ENCODE data around the gene ZNF217.
"Not testable (repeated sequence)": the region's sequence is repeated elsewhere in the genome, so short reads cannot be mapped to it uniquely, and the experiment has no call there.

ZNF217 gene

DNA sequence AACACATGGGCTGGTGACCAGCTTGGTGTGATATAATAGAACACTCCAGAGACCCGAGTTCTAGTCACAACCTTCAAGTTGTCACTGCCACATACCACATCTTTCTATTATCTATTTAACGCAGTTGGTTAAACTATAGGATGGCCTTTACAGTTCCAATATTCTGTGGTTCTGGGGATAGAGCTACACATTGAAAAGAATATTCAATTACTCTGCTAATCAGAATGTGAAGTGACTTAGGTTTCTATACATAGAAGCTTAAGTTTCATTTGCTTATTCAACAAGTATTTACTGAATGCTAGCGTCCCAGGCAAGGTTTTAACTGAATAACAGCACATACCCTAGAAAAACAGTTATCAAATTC is 9.1 kb downstream of the ZNF217 start:
- DNase-seq (ENCODE audit: low read depth in 1 of 2, low spot score in 1 of 2) = not testable (repeated sequence)

DNA sequence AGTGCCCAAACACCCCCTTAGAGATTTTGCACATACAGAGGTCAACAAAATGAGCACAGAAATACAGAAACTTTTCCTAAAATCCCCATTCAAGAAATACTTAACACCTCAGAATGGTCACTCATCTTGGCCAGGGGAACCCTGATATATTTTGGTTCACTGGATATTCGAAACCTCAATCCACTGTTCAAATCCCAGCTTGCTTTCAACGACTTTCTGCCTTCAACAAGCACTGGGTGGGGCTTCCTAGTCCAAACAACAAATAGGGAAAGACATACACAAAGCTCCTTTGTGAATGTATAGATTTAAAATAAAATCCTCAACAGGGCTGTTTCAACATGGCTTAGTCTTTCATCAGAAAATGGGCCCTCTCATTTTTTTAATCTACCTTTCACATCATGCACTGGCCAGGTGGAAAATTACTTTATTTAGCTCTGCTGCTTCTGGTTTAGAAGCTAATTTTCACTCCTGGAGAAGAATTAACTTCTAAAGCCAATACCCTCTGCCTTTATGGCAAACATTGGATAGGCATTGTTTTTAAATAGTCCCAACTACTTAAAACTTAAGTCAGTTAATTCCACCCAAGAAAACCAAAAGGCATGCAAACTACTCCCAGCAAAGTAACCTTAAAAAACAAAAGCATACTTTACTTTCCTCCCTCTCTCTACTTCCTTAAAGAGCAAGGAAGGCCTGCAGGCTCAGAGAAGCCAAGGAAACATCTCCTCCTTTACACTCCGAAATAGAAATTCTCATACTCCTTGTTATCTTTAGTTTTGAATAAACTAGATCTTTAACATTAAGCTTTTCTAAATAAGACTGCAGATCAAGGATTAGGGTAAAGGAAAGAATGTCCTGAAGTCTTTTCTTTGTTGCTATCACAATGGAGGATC is 9.7 kb downstream of the ZNF217 start:
- DNase-seq (ENCODE audit: low read depth in 1 of 2, low spot score in 1 of 2) = not testable (repeated sequence)

DNA sequence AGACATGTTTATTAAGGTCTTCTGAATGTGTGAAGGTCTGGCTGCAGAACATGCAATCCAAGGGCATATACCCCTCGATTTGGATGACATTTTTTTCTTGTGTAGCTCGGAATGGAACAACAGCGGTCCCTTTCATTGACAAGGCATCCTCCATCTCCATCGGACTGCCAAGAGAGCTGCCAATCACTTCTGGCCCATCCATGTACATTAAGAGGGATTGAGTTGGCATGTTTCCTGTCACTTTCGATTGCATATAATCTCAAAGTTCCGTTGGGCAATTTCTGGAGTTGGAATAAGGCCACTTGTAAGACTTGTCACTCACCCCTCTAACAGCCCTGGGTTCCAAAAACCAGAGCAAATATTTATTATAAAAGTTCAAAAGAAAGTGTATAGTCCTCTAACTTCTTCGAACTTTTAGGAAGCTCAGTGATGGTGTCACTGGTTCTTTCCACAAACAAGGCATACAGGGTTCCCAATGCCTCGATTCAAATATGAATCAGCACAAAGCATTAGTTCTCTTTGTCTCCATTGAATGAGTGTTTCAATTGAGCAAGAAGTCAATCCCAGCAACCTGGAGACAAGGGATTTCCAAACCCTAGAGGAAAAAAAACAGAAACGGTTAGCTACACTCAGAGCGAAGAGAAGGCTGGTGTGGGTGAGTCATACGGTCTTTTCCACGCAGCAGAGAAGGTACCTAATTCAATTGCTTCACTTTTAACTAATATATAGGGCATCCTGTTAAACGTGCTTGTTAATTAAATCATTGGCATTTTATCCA is 10.9 kb downstream of the ZNF217 start:
- DNase-seq (ENCODE audit: low read depth in 1 of 2, low spot score in 1 of 2) = no peak

GRCh38 chr20:53582251-53582570 is 11.4 kb downstream of the ZNF217 start:
- DNase-seq (ENCODE audit: low read depth in 1 of 2, low spot score in 1 of 2) = no peak

DNA sequence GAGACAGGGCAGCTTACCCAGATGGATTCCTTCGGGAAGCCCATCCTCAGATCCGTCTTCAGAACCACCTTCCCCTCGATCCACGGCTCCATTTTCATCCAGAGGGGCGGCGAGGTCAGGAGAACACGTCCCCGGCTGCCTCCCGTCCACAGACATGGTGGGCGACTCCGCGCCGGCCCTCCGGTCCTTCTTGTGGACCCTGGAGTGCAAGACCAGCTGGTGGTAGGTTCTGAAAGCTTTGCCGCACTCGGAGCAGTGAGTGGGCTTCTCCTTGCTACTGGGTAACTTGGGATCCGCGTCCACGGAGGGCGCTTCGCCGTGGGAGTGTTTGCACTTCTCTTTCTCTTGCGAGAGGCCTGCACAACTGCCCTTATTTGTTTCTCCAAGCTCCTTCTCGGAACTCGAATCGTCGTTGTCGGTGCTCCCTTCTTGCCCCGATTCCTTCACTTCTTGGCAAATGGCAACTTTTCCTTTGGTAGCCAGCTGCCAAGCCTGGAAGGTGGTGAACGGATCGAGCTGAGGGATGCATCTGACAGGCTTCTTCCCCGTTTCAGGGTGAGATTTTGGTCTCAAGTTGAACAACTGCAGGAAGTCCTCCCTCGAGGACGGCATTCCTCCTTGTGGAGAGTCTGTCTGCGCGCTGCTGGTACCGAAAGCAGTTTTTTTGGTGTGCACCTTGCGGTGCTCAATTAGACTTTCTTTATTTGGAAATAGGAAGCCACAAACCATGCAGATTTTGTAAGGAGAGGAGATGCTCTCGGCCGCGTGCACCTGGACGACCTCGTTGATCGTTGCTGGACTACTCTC is 12.0 kb downstream of the ZNF217 start:
- DNase-seq (ENCODE audit: low read depth in 1 of 2, low spot score in 1 of 2) = no peak

DNA sequence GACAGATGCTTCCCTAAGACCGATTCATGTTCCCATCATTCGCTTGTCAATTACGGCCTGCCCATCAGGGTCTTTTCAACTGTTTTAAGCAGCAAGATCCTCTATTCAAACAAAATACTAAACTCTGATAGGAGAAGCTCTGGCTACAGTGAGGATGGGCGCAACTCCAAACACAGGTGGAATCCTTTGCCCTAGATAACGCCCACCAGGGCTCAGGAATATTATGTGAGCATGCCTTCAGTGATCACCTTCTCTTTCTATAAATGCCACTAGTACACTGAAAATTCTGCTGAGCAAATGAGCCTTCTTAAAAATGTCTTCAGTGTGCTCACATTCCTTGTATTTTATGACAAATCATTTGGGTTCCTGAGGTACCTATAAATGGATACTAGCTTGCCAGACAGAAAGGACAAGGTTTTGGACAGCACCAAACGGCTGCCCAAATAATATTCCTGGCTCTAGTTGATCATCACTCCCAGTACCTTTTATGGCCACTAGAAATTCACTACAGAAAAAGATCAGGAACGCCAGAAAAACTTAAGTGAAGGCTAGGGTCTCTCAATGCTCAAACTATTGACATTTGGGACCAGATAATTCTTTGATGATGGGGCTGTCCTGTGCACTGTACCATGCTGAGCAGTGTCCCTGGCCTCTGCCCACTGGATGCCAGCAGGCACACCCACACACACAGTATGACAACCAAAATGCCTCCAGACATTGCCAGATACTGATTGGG is 13.1 kb downstream of the ZNF217 start:
- DNase-seq (ENCODE audit: low read depth in 1 of 2, low spot score in 1 of 2) = no peak

GRCh38 chr20:53579581-53580375 is 13.9 kb downstream of the ZNF217 start:
- no peak for DNase-seq (ENCODE audit: low read depth in 1 of 2, low spot score in 1 of 2)

GRCh38 chr20:53579266-53579580 is 14.4 kb downstream of the ZNF217 start:
- no peak for DNase-seq (ENCODE audit: low read depth in 1 of 2, low spot score in 1 of 2)

GRCh38 chr20:53578492-53579222 is 15.0 kb downstream of the ZNF217 start:
- DNase-seq (ENCODE audit: low read depth in 1 of 2, low spot score in 1 of 2) = peak in 1 of 2 donors; percentile 82

DNA sequence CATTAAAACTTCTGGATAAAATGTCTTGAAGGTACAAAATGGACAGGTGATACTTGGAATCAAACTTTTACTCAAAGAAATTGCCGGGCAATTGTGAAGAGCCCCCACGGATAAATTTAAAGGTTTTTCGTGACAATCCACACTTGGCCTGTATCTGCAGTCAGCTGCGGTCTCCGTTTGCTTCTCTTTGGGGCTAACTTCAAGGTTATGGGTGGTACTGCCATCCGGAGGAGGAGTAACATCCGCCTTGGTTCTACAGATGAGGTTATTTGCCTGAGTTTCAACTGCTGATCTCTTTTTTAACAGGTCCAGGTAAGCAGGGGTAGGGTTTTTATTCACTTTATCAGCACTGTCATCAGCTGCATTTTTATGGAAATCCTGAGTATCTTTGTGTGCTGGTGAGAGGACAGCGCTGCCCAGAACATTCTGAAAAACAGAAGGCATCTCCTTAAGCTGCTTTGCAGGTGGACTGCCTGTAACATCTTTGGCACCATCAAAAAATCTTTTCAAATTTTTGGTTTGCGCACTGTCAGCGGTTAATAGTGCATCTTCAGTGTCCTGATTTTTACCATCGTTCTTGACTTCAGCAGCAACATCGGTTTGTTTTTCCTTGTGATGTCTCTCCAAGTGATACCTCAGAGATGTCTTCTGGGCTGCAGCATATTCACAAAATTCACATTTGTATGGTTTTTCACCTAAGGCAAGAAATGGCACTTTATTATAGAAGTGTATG is 16.9 kb downstream of the ZNF217 start:
- no peak for DNase-seq (ENCODE audit: low read depth in 1 of 2, low spot score in 1 of 2)

DNA sequence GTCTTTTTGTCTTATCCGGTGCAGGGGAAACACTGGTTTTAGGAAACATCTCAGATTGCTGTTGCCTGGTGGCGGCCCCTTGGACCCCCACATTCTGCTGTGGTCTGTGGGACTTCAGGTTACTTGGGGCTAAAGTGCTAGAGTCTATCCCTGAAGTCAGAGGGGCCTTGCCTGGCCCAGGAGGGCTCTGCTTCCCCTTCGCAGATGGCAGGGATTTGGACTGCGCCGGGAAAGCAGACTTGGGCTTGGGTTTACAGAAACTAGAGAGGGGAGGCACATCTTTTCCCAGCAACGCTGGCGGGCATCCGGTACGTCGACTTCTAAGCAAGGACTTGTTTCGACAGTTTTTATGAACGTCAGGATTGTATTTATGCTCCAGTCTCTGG is 17.5 kb downstream of the ZNF217 start:
- DNase-seq (ENCODE audit: low read depth in 1 of 2, low spot score in 1 of 2) = no peak

- no peak for DNase-seq (ENCODE audit: low read depth in 1 of 2, low spot score in 1 of 2)
Measured at GRCh38 chr20:53575481-53576194, 18.0 kb downstream of the ZNF217 start.

DNA sequence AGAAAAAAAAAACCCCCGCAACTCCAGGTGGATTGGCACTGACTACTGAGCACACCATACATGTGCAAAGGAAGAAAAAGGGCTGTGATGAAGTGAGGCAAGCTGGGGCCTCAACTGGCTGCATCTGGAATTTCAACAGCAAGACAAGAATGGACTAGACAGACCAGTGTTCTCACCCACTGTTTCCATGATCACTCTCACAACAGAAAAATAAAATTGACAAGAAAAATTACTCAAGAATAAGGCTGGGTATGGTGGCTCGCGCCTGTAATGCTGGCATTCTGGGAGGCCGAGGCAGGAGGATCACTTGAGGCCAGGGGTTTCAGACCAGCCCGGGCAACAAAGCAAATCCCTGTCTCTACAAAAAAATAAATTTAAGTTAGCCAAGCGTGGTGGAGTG is 18.8 kb downstream of the ZNF217 start:
- no peak for DNase-seq (ENCODE audit: low read depth in 1 of 2, low spot score in 1 of 2)

DNA sequence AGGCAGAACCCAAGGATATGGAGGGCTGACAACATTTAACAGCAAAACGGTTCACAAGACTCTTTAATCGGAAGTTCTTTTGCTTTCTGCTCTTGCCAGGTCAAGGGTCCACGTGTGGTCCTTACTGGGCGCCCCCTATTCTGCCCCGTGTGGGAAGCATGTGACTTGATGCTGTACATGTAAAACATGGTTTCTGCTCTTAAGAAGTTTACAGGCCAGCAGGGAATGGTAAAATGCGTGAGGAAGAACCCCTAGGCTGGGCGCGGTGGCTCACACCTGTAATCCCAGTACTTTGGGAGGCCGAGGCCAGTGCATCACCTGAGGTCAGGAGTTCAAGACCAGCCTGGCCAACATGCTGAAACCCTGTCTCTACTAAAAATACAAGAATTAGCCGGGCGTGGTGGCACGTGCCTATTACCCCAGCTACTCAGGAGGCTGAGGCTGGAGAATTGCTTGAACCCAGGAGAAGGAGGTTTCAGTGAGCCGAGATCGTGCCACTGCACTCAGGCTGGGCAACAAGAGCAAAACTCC is 19.3 kb downstream of the ZNF217 start:
- no peak for DNase-seq (ENCODE audit: low read depth in 1 of 2, low spot score in 1 of 2)

- DNase-seq (ENCODE audit: low read depth in 1 of 2, low spot score in 1 of 2) = no peak
Measured at GRCh38 chr20:53571555-53572286, 21.9 kb downstream of the ZNF217 start.

DNA sequence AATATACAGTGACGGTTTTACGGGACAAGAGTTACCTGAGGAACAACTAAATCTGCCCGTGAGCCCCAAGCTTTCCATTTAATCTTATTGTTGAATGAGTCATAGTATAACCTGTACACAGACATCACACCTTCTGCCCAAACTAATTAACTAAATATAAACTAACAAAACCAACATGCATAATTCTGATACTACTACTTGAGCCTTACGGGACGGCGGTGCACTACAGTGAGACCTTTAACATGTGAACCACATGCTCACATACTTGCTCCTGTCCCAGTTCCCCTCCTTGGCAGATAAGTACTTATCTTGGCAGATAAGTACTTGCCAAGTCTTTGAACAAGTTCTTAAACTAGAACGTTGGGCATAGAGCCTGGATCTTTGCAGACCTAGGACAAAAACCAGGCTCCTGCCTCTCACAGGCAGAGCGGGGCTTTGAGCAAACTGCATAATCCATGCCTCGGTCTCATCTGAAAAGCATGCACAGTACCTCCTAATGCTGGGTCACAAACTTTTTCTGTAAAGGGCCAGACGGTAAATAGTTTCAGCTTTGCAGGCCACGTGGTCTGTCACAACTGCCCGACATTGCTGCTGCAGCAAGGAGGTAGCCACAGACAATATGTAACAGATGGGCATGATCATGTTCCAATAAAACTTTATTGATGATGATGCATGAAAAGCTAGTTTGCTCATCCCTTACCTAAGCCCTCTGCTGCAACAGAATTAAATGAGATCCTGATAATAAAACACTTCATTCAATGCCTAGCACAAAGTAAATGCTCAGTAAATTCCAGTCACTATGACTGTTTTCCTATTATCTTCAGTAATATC is 23.0 kb downstream of the ZNF217 start:
- no peak for DNase-seq (ENCODE audit: low read depth in 1 of 2, low spot score in 1 of 2)

Measured in activated CD4-positive, alpha-beta T cell treated with anti-CD3 and anti-CD28 coated beads, Interleukin-2, amount 50 U/mL, for 24 hours (primary cell).